Measurements from ENCODE around the gene CCDC107. TPM values are rescaled to one million over a fixed set of nuclear protein-coding genes. Genes with fewer than 3 reads are reported as not detected.
"Not testable (repeated sequence)": the region's sequence is repeated elsewhere in the genome, so short reads cannot be mapped to it uniquely, and the experiment has no call there.

Gene CCDC107
- total RNA-seq, 1 experiment from 2014 or later: 19.9 TPM

DNA sequence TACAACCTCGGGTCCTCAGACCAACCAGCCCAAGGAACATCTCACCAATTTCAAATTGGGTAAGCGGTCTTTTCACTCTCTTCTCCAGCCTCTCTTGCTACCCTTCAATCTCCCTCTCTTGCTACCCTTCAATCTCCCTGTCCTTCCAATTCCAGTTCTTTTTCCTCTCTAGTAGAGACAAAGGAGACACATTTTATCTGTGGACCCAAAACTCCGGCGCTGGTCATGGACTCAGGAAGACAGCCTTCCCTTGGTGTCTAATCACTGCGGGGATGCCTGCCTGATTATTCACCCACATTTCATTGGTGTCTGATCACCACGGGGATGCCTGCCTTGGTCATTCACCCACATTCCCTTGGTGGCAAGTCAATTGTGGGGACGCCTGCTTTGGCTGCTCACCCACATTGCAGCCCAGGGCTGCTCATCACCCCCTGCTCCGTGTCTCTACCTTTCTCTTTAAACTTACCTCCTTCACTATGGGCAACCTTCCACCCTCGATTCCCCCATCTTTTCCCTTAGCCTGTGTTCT, 20.6 kb upstream of the CCDC107 start:
- DNase-seq (ENCODE audit: low spot score): not testable (repeated sequence)

GRCh38 chr9:35638751-35639150, 19.3 kb upstream of the CCDC107 start:
- not testable (repeated sequence) for DNase-seq (ENCODE audit: low spot score)

GRCh38 chr9:35639225-35639624, 18.9 kb upstream of the CCDC107 start:
- not testable (repeated sequence) for DNase-seq (ENCODE audit: low spot score)

GRCh38 chr9:35639631-35640030, 18.5 kb upstream of the CCDC107 start:
- no peak for DNase-seq (ENCODE audit: low spot score)

DNA sequence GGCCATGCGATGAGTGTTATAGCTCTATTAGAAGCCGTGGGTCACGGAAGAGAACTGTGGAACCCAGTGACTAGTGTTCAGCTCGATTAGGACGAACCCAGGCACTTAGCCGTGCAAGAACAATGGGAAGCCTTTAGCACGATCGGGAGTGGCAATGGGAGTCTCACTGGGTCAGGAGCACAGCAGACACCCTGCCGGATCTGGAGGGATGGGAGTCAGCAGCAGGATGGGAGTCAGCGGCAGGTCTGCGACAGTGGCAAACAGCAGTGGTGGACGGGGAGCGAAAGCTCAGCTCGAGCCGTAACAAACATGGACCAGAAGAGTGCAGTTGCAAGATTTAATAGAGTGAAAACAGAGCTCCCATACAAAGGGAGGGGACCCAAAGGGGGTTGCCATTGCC, 17.7 kb upstream of the CCDC107 start:
- not testable (repeated sequence) for DNase-seq (ENCODE audit: low spot score)

- DNase-seq (ENCODE audit: low spot score): not testable (repeated sequence)
These were observed 16.6 kb upstream of the CCDC107 start for GRCh38 chr9:35641478-35641877.

DNA sequence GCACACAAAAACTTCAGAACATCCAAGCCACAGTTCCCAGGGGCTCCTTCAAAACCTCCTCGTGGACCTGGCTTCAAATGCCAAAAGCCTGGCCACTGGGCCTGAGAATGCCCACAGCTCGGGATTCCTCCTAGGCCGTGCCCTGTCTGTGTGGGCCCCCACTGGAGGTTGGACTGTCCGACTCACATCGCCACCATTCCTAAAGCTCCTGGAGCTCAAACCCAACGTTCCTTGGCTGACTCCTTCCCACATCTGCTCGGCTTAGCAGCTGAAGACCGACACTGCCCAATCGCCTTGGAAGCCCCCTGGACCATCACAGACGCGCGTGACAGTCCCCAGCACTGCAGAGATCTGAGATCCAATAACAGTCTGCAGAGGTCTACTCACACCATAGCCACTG, 15.0 kb upstream of the CCDC107 start:
- no peak for DNase-seq (ENCODE audit: low spot score)

DNA sequence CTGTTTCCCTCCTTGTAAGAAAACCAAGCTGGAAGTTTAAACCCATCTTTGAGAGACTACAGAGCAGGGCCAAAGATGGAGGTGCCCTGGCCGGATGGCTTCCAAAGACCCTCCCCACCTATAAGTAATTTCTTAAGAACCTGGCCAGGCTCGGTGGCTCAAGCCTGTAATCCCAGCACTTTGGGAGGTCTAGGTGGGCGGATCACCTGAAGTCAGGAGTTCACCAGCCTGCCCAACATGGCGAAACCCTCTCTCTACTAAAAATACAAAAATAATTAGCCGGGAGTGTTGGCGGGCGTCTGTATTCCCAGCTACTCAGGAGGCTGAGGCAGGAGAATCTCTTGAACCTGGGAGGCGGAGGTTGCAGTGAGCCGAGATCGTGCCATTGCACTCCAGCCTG, 12.4 kb upstream of the CCDC107 start:
- DNase-seq (ENCODE audit: low spot score): not testable (repeated sequence)

GRCh38 chr9:35646153-35646532, 11.9 kb upstream of the CCDC107 start:
- DNase-seq (ENCODE audit: low spot score): peak; percentile 67

GRCh38 chr9:35646533-35647265, 11.4 kb upstream of the CCDC107 start:
- DNase-seq (ENCODE audit: low spot score): peak; percentile 95

- no peak for DNase-seq (ENCODE audit: low spot score)
These were observed 8.4 kb upstream of the CCDC107 start for GRCh38 chr9:35649431-35650340.

DNA sequence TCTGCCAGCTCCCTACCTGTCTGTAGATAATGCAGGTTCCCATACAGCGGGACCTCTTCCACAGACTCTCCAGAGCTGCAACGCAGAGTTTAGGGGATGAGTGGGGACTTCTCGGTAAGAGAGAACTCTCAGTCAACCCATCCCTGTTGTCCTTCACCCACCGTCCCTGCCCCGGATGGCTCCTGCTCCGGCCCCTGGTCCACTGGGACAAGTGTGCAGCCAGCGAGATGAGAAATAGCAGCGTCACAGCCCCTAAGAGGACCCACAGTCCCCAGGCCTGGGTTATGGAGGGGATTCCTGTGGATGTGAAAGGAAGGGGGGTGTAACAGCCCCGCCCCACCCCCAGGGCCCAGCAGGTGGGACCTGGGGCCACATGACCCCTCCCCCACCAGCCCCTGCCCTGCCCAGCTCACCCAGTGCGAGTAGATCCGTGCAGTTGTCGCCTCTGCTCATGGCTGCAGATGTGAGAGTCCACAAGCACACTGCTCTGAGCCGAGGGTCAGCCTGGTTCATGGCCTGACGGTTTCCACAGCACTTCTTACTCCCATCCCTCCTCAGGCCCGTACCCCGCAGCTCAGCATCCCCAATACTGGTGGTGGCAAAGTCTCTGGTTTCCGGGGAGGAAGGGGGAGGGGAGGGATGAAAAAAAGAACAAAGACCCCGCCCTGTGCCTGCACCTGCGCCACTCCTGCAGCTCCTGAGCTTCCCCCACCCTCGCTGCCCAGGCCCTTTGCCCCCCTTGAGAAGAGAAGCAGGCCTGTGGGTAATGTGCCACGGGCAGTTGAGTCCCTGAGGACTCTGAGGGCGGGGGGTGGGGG, 7.5 kb upstream of the CCDC107 start, which contains the start of gene SIT1:
SIT1 (minus strand) TSS at position 591 of the 818 bp plus-strand sequence; CDS start at position 513, 78 bp downstream.
- DNase-seq (ENCODE audit: low spot score): no peak

- peak; percentile 14 for DNase-seq (ENCODE audit: low spot score)
These were observed 5.9 kb upstream of the CCDC107 start for GRCh38 chr9:35651956-35652828.

DNA sequence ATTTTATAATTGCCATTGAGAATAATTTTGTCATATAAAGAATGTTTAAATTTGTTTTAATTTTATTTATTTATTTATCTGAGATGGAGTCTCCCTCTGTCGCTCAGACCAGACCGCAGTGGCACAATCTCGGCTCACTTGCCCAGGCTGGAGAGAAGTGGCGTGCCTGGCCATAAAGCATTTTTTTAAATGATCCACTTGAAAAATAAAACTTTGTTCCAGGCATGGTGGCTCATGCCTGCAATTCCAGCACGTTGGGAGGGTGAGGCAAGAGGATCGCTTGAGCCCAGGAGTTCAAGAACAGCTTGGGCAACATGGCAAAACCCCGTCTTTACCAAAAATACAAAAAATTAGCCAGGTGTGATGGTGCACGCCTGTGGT, 5.3 kb upstream of the CCDC107 start:
- DNase-seq (ENCODE audit: low spot score): no peak

DNA sequence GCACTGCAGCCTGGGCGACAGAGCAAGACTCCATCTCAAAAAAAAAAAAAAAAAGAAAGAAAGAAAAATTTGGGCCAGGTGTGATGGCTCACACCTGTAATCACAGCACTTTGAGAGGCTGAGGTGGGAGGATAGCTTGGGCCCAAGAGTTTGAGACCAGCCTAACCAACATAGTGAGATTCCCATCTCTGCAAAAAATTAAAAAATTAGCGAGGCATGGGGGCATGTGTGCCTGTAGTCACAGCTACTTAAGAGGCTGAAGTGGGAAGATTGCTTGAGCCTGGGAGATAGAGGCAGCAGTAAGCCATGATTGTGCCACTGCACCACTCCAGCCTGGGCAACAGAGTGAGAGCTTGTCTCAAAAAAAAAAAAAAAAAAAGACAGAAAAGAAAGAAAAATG, 4.5 kb upstream of the CCDC107 start:
- no peak for DNase-seq (ENCODE audit: low spot score)

- no peak for DNase-seq (ENCODE audit: low spot score)
These were observed 1.7 kb upstream of the CCDC107 start for GRCh38 chr9:35656348-35656747.

DNA sequence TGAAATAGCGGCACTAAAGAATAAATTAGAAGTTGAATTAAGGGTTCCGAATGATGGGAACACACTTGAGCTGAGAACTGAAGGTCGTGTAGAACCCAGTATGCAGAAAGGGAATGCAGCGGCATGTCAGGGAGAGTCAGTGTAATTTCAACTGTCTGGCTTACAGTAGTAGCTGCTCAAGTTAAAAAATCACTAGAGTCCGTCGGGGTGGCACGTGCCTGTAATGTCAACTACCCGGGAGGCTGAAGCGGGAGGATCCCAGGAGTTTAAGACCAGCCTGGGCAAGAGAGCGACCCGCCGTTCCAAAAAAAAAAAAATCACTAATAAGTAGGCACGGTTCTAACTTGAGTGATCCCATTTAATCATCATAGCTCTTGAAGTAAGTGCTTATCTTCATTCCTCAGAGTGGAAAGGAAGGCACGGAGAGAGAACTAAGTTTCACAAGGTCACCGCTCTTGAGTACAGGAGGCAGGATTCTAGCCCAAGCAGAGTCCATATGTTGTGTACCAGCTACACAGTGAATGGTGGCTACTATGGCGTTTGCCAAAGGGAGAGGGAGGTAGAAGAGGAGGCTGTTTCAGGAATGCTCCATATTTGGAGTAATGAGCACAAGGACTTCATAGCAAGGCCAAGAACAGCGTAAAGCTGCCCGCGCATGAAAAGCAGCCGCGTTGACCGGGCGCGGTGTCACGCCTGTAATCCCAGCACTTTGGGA, 1.1 kb upstream of the CCDC107 start:
- DNase-seq (ENCODE audit: low spot score): no peak

DNA sequence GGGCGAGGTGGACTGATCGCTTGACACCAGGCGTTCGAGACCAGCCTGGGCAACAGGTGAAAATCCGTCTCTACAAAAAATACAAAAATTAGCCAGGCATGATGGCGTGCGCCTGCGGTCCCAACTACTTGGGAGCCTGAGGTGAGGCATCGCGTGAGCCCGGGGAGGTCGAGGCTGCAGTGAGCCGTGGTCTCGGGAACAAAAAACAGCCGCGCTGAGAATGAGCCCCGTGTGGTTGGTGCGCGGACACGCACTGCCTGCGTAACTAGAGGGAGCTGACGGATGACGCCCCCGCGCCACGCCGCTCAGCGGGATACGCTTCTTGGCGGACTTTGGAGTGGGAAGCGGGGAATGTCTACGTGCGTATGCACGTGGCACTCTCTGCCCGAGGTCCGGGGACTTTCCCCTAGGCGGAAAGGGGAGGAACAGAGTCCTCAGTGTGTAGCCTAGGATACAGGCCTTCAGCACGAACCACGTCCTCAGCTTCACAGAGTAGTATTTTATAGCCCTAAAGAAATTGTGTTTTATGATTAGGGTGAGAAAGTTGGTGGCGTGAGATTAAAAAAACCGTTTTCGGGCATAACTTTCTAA, 451 bp upstream of the CCDC107 start, which contains the start of gene RMRP:
RMRP (minus strand) TSS at position 474 of the 591 bp plus-strand sequence.
- DNase-seq (ENCODE audit: low spot score): peak; percentile 97

GRCh38 chr9:35658968-35659220, 802 bp downstream of the CCDC107 start:
- DNase-seq (ENCODE audit: low spot score): peak; percentile 34

GRCh38 chr9:35659340-35659739, 1.2 kb downstream of the CCDC107 start:
- DNase-seq (ENCODE audit: low spot score): no peak
